GM12865 (cell line): ENCODE results near the gene AAMP.
A peak's percentile ranks its signal among the peaks of the same experiment; 100 is the strongest.

ENCODE experiments used
- DNase-seq: peaks from one replicate; pipeline ENCODE4 v3.0.0; 2010; ENCODE audit warnings: low read depth
- H3K4me3 ChIP-seq: 2 replicates; pipeline ENCODE4 v1.5.1; 2011; ENCODE audit warnings: mild to moderate bottlenecking, low read depth, low read length, control low read depth
- CTCF ChIP-seq: IDR thresholded peaks from 2 replicates; pipeline ENCODE4 v1.5.1; 2011; ENCODE audit warnings: low read length, control low read depth, low read depth, inconsistent platforms; ENCODE audit not compliant: insufficient read depth; ENCODE audit errors: missing control alignments

AAMP gene

GRCh38 chr2:218221000-218221399, 48.9 kb downstream of the AAMP start:
- no peak for TF ChIP-seq CTCF
- no peak overlapping the region for H3K4me3 ChIP-seq

GRCh38 chr2:218219934-218220333, 50.0 kb downstream of the AAMP start:
- peak overlapping the region; percentile 74 for H3K4me3 ChIP-seq
- DNase-seq: no peak
- TF ChIP-seq CTCF: no peak

More at GRCh38 chr2:218221000-218221399, 48.9 kb downstream of the AAMP start:
- no peak for DNase-seq

- TF ChIP-seq CTCF: no peak
- peak overlapping the region; percentile 74 for H3K4me3 ChIP-seq
- DNase-seq: peak; percentile 68
Measured at GRCh38 chr2:218218268-218219185, 51.4 kb downstream of the AAMP start.

- TF ChIP-seq CTCF: no peak
- DNase-seq: peak; percentile 75
- peak overlapping the region; percentile 74 for H3K4me3 ChIP-seq
Measured at GRCh38 chr2:218217360-218218267, 52.3 kb downstream of the AAMP start.

- TF ChIP-seq CTCF: no peak
- DNase-seq: peak; percentile 96
- H3K4me3 ChIP-seq: peak within 1 kb of the TSS; percentile 74
Measured at GRCh38 chr2:218216674-218217359, 53.1 kb downstream of the AAMP start, which contains the start of gene ARPC2. Gene ARPC2, plus strand, starts transcription at chr2:218217189. Its CDS starts 282 bp downstream, at chr2:218217471.

GRCh38 chr2:218216336-218216673, 53.6 kb downstream of the AAMP start:
- no peak for DNase-seq
- peak overlapping the region; percentile 74 for H3K4me3 ChIP-seq
- no peak for TF ChIP-seq CTCF
